IMR-90 (cell line): ENCODE measurements around the gene PIK3R5. TPM values are rescaled to one million over a fixed set of nuclear protein-coding genes. Genes with fewer than 3 reads are reported as not detected.

Experiments used
- ATAC-seq: fragments of 200-7000 bp; cut with Tn5 transposase; 2 replicates; pipeline ENCODE4 v1.9.1; 2020; ENCODE audit warnings: low read depth, mild to moderate bottlenecking, moderate library complexity
- BruUV-seq: library from RNA; stranded (reverse); fragments of 400-500 nt; replicated peaks from 2 replicates; lab custom pipeline; 2021; lab: Mats Ljungman, UMichigan
- CTCF ChIA-PET: fragments of 300-600 bp; formaldehyde crosslinking; extraction: SDS; loops from one replicate; lab custom pipeline; 2021; ENCODE audit warnings: antibody characterized with exemption; lab: Yijun Ruan, JAX
- POLR2A ChIA-PET: fragments of 300-600 bp; sonication (Branson Sonifier 250); formaldehyde crosslinking; loops from one replicate; lab custom pipeline; 2022; ENCODE audit warnings: antibody characterized with exemption; ENCODE audit not compliant: unreplicated experiment; lab: Charles Lee
- DNase-seq: peaks from one replicate; pipeline ENCODE4 v3.0.0; 2013
- H2AFZ ChIP-seq: replicated peaks from 2 replicates; pipeline ENCODE3; 2013; ENCODE audit warnings: low read length, mild to moderate bottlenecking; ENCODE audit not compliant: poor library complexity
- H2AK5ac ChIP-seq: 2 replicates; pipeline ENCODE4 v1.6.1; 2013; ENCODE audit warnings: low read depth, low read length, inconsistent platforms
- H2AK9ac ChIP-seq: replicated peaks from 2 replicates; pipeline ENCODE3; 2013; ENCODE audit warnings: mild to moderate bottlenecking, low read depth, low read length, moderate library complexity; ENCODE audit not compliant: poor library complexity
- H2BK120ac ChIP-seq: 2 replicates; pipeline ENCODE4 v1.6.1; 2013; ENCODE audit warnings: low read depth, low read length, inconsistent platforms
- H2BK15ac ChIP-seq: 3 replicates; pipeline ENCODE4 v1.6.1; 2013; ENCODE audit warnings: low read depth, low read length, inconsistent platforms
- H2BK20ac ChIP-seq: 2 replicates; pipeline ENCODE4 v1.6.1; 2013; ENCODE audit warnings: low read depth, mild to moderate bottlenecking, inconsistent platforms, low read length, moderate library complexity
- H2BK5ac ChIP-seq: 2 replicates; pipeline ENCODE4 v1.6.1; 2013; ENCODE audit warnings: mild to moderate bottlenecking, low read depth, low read length, inconsistent platforms; ENCODE audit not compliant: poor library complexity, severe bottlenecking
- H3K14ac ChIP-seq: replicated peaks from 2 replicates; pipeline ENCODE4 v1.6.1; 2013; ENCODE audit warnings: low read depth, low read length, inconsistent platforms
- H3K18ac ChIP-seq: 2 replicates; pipeline ENCODE4 v1.6.1; 2013; ENCODE audit warnings: low read depth, low read length, control low read depth
- H3K23ac ChIP-seq: 2 replicates; pipeline ENCODE4 v1.6.1; 2013; ENCODE audit warnings: low read depth, low read length, inconsistent platforms
- H3K27ac ChIP-seq: 2 replicates; pipeline ENCODE4 v1.5.1; 2013; ENCODE audit warnings: mild to moderate bottlenecking, control low read depth, low read length; ENCODE audit not compliant: insufficient read depth
- H3K27me3 ChIP-seq: 2 replicates; pipeline ENCODE4 v1.6.1; 2013; ENCODE audit warnings: low read length; ENCODE audit not compliant: control insufficient read depth, insufficient read depth
- H3K36me3 ChIP-seq: 2 replicates; pipeline ENCODE4 v1.6.1; 2013; ENCODE audit warnings: low read length, mixed read lengths; ENCODE audit not compliant: control insufficient read depth, insufficient read depth
- H3K4ac ChIP-seq: 2 replicates; pipeline ENCODE4 v1.6.1; 2013; ENCODE audit warnings: low read depth, low read length, inconsistent platforms
- H3K4me1 ChIP-seq: 2 replicates; pipeline ENCODE4 v1.6.1; 2013; ENCODE audit warnings: low read length, mixed read lengths; ENCODE audit not compliant: control insufficient read depth, insufficient read depth
- H3K4me2 ChIP-seq: 2 replicates; pipeline ENCODE4 v1.6.1; 2013; ENCODE audit warnings: low read depth, mild to moderate bottlenecking, control low read depth, low read length, moderate library complexity
- H3K4me3 ChIP-seq: 2 replicates; pipeline ENCODE4 v1.5.1; 2013; ENCODE audit warnings: low read depth, mild to moderate bottlenecking, control low read depth, low read length, moderate library complexity; ENCODE audit not compliant: insufficient read depth
- H3K56ac ChIP-seq: 2 replicates; pipeline ENCODE4 v1.6.1; 2013; ENCODE audit warnings: low read length, inconsistent platforms; ENCODE audit not compliant: insufficient read depth; ENCODE audit errors: extremely low read depth
- H3K79me1 ChIP-seq, 2 experiments: 2 replicates each; pipeline ENCODE4 v1.6.1; 2013; ENCODE audit warnings: low read length in 2 of 2, inconsistent platforms in 1 of 2, low read depth in 1 of 2
- H3K9ac ChIP-seq: 2 replicates; pipeline ENCODE4 v1.6.1; 2013; ENCODE audit warnings: low read depth, low read length, control low read depth
- H3K9me1 ChIP-seq: 2 replicates; pipeline ENCODE4 v1.6.1; 2013; ENCODE audit warnings: low read length, inconsistent platforms; ENCODE audit not compliant: insufficient read depth
- H3K9me3 ChIP-seq: 2 replicates; pipeline ENCODE4 v1.6.1; 2013; ENCODE audit warnings: low read length; ENCODE audit not compliant: control insufficient read depth, insufficient read depth
- H4K20me1 ChIP-seq: 2 replicates; pipeline ENCODE4 v1.6.1; 2013; ENCODE audit warnings: low read length, inconsistent platforms; ENCODE audit not compliant: insufficient read depth
- H4K5ac ChIP-seq: 2 replicates; pipeline ENCODE4 v1.6.1; 2013; ENCODE audit warnings: mild to moderate bottlenecking, low read depth, low read length, control low read depth
- H4K8ac ChIP-seq, 2 experiments: 2 replicates each; pipeline ENCODE4 v1.6.1; 2013; ENCODE audit warnings: low read depth in 2 of 2, low read length in 2 of 2, control low read depth in 1 of 2, inconsistent platforms in 1 of 2
- H4K91ac ChIP-seq: 2 replicates; pipeline ENCODE4 v1.6.1; 2013; ENCODE audit warnings: low read depth, low read length, inconsistent platforms; ENCODE audit not compliant: insufficient read depth
- NFE2L2 ChIP-seq: fragments of 150-350 bp; IDR thresholded peaks from 2 replicates; pipeline ENCODE4 v1.6.1; 2016; ENCODE audit warnings: low read depth, mild to moderate bottlenecking, low read length
- SMC3 ChIP-seq: fragments of 150-350 bp; IDR thresholded peaks from 2 replicates; pipeline ENCODE4 v1.6.1; 2016; ENCODE audit warnings: low read depth, mild to moderate bottlenecking, antibody characterized with exemption, low read length, moderate library complexity
- WGBS, 2 experiments: methylation state at CpG; one replicate each; pipeline versions ENCODE4 v1.1.5 to v1.1.7; 2013; ENCODE audit warnings: missing lambda C conversion rate in 2 of 2; ENCODE audit not compliant: insufficient read length in 1 of 2; ENCODE audit errors: extremely low coverage in 2 of 2; 5-methylcytosine and 5-hydroxymethylcytosine counted together
- dilution Hi-C: fragments of 300-500 bp; cut with HindIII; formaldehyde crosslinking; loops from one replicate; pipeline ENCODE4 v1.14.3; 2018; ENCODE audit warnings: low sequenced_read_pairs; ENCODE audit not compliant: unreplicated experiment
- in situ Hi-C: fragments of 300-500 bp; cut with MboI; formaldehyde crosslinking; loops from 3 replicates; pipeline ENCODE4 v1.14.3; 2019; ENCODE audit warnings: low sequenced_read_pairs, inconsistent platforms, mixed read lengths
- intact Hi-C: fragments of 100-400 bp; cut with micrococcal nuclease; formaldehyde crosslinking; loops from 2 replicates; pipeline ENCODE4 v1.10.0; 2022
- polyA plus RNA-seq, 3 experiments: library from polyadenylated mRNA; depleted of rRNA; stranded (reverse); fragments of >200 nt; gene quantifications; 2 replicates each; pipeline ENCODE4 v1.2.3, GENCODE V29; 2012; ENCODE audit warnings: low replicate concordance in 1 of 3
- total RNA-seq: library from RNA; depleted of rRNA; stranded (reverse); fragments of >200 nt; gene quantifications from 2 replicates; pipeline ENCODE4 v1.2.3, GENCODE V29; 2012

PIK3R5 gene
- total and polyA plus RNA-seq, 2 of the 4 experiments (the other 2 are of a cell fraction) = not detected

- no peak overlapping the region for H3K27ac ChIP-seq
- ATAC-seq = no peak
- dilution Hi-C loops = no loop called here
Observed at GRCh38 chr17:8918807-8919465, 46.6 kb downstream of the PIK3R5 start.

More at GRCh38 chr17:8918807-8919465, 46.6 kb downstream of the PIK3R5 start:
- Histone ChIP-seq H3K56ac (no peak overlapping the region), H3K9me1 (no peaks in the 10 kb centered on the region), H3K9me3 (peaks cover 4% of the 10 kb centered on the region), H3K36me3 (no peaks in the 10 kb centered on the region), H3K18ac (no peak overlapping the region), H2BK5ac (no peak overlapping the region), H2BK120ac (no peak overlapping the region), H3K4me1 (no peaks in the 10 kb centered on the region), H3K9ac (no peak overlapping the region), H2AK5ac (no peak overlapping the region), H3K4me2 (no peak overlapping the region), H3K79me1 (no peaks in the 10 kb centered on the region), H3K23ac (no peak overlapping the region), H4K20me1 (no peaks in the 10 kb centered on the region), H2BK20ac (no peak overlapping the region), H3K27me3 (no peaks in the 10 kb centered on the region), H3K14ac (no peak overlapping the region), H4K8ac (no peak overlapping the region), H3K4ac (no peak overlapping the region), H2BK15ac (no peak overlapping the region), H2AK9ac (no peak overlapping the region), H4K5ac (no peak overlapping the region), H2AFZ (no peak overlapping the region), H4K91ac (no peak overlapping the region), H3K4me3 (no peak overlapping the region)
- no TSS peak for BruUV-seq
- in situ Hi-C loops = no loop called here
- no peak for DNase-seq
- POLR2A ChIA-PET = no interaction called here
- no peak for TF ChIP-seq NFE2L2
- TF ChIP-seq SMC3 = no peak
- CTCF ChIA-PET = no interaction called here
- WGBS, 2 experiments = 20% methylated on average over 1 of the region's 3 CpGs; no CpG with 5 or more reads in 1 of the 2 experiments
- intact Hi-C loops = no loop called here
